Uterus (tissue), 2 donors: ENCODE measurements around the gene GMPPB.

Experiments used
- CTCF ChIP-seq, 4 experiments: fragments of 200-600 bp in 2 of 4; fragments of 450-650 bp in 2 of 4; sonication (generic) in 2 of 4; IDR thresholded peaks; one replicate each; pipeline ENCODE4 v1.5.1; 2016 to 2019; ENCODE audit warnings: antibody characterized with exemption in 4 of 4, mild to moderate bottlenecking in 2 of 4, moderate library complexity in 1 of 4
- POLR2A ChIP-seq, 2 donors: fragments of 450-650 bp; IDR thresholded peaks; one replicate each; pipeline ENCODE4 v1.6.1; 2016; ENCODE audit warnings: antibody characterized with exemption in 2 of 2, mild to moderate bottlenecking in 1 of 2, moderate library complexity in 1 of 2

GRCh38 chr3:49769286-49769915, 45.6 kb upstream of the GMPPB start:
- TF ChIP-seq CTCF (IDR thresholded peaks at IDR 0.05) (no peak), POLR2A (IDR thresholded peaks at IDR 0.05) (no peak)
